ENCODE data around the gene CACNA1B. TPM values are rescaled to one million over a fixed set of nuclear protein-coding genes. Genes with fewer than 3 reads are reported as not detected.
"Not testable (repeated sequence)": the region's sequence is repeated elsewhere in the genome, so short reads cannot be mapped to it uniquely, and the experiment has no call there.

The CACNA1B gene
- total RNA-seq, 1 experiment from 2014 or later: not detected

GRCh38 chr9:138098116-138098907 lies 220.7 kb downstream of the CACNA1B start:
- DNase-seq (ENCODE audit: low spot score): peak; percentile 1

- no peak for DNase-seq (ENCODE audit: low spot score)
These were observed 221.6 kb downstream of the CACNA1B start for GRCh38 chr9:138098908-138099791.

- no peak for DNase-seq (ENCODE audit: low spot score)
These were observed 222.4 kb downstream of the CACNA1B start for GRCh38 chr9:138099803-138100598.

GRCh38 chr9:138100711-138101350 lies 223.2 kb downstream of the CACNA1B start:
- DNase-seq (ENCODE audit: low spot score): peak; percentile 15

DNA sequence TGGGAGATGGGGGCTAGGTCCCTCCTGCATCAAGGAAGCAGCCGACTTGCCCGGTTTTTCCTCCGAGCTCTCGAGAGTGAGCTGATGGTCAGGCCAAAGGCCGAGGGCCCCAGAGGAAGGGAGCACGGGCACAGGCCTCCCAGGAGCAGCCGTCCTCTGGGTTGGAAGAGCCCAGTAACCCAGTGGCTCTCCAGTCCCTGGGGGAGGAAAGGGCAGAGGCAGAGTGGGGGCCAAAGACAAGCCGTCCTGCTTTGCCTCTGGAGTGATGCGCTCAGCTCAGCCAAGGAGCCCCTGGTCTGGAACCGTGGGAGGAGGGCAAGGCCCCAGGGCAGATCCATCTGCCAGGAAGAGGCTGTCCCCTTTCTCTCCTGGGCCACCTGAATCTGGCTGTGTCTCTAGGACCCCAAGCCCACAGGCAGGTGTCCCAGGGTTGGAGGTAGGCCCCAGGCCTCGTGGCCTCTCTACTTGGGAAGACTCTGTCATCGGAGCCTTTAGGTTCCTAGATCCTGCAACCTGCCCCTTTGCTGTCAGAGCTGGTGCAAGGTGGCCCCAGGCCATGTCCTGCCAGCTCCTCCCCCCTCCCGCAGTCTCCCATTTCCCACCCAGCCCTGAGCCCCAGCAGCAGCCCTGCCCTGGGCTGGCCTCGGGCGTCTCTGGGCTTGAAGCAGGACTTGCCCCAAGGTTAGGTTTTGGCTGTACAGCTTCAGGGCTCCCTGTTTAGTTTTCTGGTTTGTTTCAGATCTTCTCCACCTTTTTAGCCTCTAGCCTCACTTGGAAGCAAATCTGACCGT lies 224.1 kb downstream of the CACNA1B start:
- no peak for DNase-seq (ENCODE audit: low spot score)

DNA sequence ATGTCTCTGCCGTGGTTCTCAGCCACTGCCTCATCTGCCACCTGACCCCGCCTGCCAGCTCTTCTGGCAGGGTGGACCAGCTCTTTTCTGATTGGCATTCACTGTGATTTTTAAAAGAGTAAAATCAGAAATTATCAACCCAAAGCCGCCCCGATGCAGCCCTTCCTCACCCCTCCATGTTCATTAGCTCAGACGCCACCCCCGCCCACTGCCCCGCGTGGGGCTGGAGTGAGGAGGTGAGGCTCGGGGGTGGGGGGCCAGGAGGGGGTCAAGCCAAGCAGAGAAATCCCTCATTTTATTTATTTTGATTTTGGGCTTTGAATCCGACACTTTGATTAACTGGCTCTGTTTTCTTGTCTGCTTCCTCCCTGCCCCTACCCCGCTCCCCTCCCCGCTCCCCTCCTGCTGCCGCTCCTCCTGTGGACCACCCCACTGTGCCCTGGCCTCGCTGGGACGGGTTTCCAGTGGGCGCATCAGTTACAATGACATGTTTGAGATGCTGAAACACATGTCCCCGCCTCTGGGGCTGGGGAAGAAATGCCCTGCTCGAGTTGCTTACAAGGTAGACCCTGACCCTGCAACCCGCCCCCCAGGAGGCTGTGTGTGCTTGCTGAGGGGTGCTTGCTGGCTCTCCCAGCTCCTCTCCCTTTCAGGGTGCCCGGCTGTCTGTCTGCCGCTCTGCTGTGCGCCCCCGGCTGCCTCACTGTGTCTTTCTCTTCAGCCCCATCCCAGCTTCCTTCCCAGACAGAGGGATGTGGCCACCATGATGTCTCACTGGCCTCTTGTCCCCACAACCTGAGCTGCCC lies 224.9 kb downstream of the CACNA1B start:
- DNase-seq (ENCODE audit: low spot score): no peak

DNA sequence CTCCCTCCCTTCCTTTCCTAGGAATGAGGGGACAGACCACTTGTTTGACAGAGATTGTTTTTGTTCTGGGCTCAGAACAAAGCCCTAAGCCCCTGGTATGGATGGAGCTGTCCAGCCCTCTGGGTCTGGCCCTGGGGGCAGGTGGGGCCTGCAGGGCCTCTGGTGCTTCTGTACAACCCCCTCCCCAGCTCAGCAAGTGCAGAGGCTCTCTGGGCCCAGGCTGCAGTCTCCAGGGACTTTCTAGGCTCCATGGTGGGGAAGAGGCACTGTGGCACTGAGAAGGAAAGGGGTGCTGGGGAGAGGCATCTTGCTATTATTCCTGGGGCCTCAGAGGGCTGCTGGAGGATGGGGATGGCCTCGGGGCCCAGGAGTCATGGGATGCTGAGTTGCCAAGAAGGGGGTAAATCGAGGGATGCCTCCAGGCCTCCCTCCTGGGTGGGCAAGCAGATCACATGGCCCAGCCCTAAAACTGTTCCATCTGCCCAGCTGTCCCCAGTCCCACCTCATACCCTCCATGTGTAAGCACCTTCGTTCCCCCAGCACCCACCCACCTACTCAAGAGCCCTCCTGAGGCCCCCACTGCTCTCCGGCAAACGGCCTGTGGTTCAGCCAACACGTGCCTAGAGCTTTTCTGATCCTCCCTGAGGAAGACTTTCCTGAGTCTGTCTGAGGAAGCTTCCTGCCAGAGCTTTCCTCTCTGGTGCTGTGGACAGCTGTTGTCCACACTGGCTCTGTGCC lies 225.7 kb downstream of the CACNA1B start:
- DNase-seq (ENCODE audit: low spot score): no peak

GRCh38 chr9:138103849-138104206 lies 226.2 kb downstream of the CACNA1B start:
- no peak for DNase-seq (ENCODE audit: low spot score)

DNA sequence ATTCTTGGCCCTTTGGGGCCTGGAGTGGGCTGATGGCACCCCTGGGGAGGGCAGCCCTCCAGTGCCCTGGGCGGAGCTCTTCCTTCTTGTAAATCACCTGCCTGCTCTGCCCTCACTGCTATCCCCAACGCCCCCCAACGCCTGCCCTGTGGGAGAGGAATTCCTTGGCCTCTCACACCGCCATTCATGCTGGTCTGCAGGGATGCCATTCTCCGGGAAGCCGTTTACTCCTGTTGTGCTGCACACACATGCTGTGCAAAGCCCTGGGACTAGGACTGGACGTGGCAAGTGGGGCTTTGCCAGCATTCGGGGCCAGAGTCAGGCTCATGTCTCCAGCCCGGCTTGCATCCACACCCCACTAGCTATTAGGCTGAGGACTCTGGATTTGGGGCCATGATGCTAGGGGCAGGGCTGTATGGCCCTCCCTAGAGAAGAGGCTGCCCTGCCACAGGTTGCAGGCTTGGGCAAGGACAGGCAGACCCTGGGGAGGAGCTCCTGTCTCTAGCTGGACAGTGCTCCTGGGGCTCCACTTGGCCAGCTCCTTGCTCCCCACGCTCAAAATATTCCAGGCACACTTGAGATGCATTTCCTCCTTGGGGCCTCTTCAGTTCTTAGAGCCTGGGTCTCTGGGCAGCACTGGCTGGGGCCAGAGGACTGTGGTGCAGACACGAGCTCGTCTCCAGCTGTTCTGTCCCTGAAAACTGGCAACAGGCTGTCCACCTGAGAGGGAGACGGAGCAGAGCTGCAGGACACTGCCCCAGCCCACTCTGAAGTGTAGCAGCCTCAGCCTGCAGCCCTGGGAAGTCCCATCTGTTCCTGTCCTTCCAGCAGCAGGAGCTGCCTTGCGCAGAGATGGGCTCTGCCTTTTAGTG lies 226.9 kb downstream of the CACNA1B start:
- no peak for DNase-seq (ENCODE audit: low spot score)

DNA sequence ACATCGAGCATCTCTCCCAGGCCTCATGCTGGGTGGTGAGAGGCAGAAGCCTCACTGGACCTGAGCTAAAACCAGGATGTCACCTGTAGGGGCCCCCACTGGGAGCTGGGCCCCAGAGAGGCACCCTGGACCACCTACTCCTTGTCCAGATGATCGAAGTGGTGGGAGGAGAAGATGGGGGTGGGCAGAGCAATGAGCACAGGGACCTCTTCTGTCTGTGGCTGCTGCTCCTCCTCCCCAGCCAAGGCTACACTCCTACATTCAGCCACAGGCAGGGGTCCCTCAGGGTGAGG lies 227.5 kb downstream of the CACNA1B start:
- DNase-seq (ENCODE audit: low spot score): no peak

DNA sequence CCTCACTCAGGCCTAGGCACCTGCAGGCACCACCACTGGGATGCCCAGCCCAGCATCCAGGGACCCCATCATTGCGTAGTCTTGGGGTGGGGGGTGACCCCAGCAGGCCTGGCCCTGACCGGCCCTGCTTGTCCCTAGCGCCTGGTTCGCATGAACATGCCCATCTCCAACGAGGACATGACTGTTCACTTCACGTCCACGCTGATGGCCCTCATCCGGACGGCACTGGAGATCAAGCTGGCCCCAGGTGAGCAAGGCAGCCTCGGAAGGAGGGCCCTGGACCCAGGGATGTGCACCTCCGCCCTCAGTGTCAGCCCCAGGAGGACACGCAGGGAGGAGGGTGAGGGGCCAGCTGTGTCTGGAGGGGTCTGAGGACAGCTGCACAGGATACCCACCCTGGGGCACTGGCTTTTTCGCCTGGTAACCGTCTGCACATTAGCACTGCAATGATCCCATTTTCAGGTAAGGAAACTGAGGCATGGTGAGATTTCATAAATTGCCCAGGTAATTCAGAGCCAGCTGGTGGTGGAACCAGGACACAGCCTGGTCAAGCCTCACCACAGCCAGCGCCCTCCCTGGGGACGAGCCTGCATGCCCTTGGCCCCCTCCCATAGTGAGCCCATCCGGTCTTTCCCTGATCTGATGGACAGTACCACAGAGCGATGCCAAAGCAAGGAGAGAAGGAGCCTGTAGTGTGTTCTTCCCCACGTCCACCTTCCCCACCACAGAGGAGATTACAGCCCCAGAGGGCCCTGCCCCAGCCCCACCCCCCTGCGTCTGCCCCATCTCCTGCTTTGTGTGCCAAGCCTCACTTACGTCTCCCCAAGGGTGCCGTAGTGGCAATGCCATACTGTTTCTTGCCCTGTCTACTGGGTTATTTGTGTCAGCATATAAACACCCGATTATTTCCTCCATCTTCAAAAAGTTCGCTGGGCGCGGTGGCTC lies 228.3 kb downstream of the CACNA1B start:
- DNase-seq (ENCODE audit: low spot score): no peak

DNA sequence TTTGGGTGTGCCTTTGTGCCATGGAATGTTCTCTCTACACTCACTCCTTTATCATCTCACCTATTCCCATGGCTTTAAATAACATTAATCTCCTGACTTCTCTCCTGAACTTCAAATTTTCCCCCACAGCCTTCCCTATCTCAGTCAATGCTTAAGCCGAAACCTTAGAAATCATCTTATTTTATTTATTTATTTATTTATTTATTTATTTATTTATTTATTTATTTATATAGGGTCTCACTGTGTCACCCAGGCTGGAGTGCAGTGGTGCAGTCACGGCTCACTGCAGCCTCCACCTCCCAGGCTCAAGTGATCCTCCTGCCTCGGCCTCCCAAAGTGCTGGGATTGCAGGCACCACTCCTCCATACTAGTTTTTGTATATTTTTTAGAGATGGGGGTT lies 229.5 kb downstream of the CACNA1B start:
- not testable (repeated sequence) for DNase-seq (ENCODE audit: low spot score)

GRCh38 chr9:138111607-138112006 lies 234.0 kb downstream of the CACNA1B start:
- DNase-seq (ENCODE audit: low spot score): no peak

DNA sequence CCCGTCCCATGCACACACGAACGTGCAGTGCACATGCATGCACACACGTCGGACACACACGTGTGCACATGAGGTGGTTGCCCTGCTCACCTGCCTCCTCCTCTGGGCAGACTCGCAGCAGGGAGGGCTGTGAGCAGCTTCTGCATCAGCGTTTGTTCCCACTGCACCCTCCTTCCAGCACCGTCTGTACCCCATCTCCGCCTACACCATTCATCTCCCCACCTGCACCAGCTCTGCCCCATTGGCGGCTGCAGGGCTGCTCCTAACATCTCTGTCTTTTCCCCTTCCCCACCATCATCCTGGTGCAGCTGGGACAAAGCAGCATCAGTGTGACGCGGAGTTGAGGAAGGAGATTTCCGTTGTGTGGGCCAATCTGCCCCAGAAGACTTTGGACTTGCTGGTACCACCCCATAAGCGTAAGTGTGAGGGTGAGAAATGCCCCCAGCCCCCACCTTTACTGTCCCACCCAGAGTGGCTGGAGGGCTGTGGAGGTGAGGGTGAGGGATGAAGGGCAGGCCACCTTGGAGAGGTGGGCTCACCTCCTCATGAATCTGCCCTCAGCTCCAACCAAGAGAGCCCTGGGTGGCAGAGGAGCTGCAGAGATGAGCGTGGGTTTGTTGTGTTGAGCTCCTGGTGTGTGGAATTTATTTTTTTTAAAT lies 234.6 kb downstream of the CACNA1B start:
- no peak for DNase-seq (ENCODE audit: low spot score)

GRCh38 chr9:138112791-138113600 lies 235.4 kb downstream of the CACNA1B start:
- no peak for DNase-seq (ENCODE audit: low spot score)
